ENCODE measurements around the gene LBHD1. TPM values are rescaled to one million over a fixed set of nuclear protein-coding genes. Genes with fewer than 3 reads are reported as not detected.
"Not testable (repeated sequence)": the region's sequence is repeated elsewhere in the genome, so short reads cannot be mapped to it uniquely, and the experiment has no call there.

The LBHD1 gene
- total RNA-seq, 1 donor from 2014 or later, result 2.9 TPM

DNA sequence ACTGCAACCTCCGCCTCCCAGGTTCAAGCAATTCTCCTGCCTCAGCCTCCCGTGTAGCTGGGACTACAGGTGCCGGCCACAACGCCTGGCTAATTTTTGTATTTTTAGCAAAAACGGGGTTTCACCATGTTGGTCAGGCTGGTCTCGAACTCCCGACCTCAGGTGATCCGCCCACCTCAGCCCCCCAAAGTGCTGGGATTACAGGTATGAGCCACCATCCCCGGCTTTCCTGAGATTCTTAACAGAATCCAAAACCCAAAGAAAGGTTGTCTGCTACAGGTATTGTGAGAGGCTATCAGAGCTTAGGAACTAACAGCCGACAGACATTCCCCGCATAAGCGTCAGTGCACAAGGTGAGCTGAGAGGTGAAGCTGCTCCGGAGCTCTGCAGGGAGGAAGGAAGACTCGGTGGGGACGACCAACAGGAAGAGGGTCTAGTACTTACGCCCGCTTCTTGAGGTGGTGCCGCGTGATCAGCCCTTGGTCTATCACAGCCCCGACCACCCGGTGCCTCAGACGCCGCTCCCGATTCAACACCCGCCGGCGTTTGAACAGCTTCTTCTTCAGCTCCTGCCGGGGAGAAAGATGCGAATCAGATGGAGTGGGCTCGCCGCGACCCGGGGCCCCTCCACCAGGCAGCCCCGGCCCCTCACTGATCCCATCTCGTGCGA lies 7.5 kb downstream of the LBHD1 start:
- peak; percentile 69 for DNase-seq

DNA sequence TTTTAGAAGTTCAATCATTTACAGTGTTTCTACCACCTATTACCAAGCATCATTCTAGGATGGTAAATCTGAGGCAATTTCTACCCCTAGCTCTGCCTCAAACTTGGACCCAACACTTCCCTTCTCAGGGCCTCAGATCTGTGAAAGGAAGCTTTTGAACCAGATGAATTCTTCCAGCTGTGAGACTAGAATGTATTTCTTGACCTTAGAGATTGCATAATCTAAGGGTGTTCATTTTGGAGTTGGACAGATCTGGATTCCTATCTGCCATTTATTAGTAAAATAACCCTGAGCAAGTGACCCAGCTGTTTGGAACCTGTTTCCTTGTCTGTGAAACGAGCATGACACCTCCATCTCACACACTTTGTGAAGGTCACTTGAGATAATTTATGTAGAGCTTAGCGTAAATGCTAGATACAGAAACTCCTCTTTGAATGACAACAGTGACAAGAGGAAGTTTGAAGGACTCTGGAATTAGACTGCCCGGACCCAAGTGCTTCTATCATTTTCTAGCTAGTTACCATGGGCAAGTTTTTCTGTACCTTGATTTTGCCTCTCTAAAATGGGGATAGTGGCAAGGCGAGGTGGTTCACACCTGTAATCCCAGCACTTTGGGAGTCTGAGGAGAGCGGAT lies 15.2 kb downstream of the LBHD1 start:
- DNase-seq, result no peak

DNA sequence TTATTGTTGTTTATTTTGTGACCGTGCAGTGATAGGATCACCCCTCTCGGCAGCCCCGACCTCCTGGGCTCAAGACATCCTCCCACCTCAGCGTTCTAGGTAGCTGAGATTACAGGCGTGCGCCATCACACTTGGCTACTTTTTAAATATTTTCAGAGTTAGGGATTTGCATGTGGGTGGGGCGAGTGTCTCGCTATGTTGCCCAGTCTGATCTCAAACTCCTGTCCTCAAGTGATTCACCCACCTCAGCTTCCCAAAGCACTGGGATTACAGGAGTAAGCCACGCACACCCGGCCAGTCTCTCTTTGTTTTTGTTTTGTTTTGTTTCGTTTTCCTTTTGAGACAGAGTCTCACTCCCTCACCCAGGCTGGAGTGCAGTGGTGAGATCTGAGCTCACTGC lies 17.8 kb downstream of the LBHD1 start:
- no peak for DNase-seq

DNA sequence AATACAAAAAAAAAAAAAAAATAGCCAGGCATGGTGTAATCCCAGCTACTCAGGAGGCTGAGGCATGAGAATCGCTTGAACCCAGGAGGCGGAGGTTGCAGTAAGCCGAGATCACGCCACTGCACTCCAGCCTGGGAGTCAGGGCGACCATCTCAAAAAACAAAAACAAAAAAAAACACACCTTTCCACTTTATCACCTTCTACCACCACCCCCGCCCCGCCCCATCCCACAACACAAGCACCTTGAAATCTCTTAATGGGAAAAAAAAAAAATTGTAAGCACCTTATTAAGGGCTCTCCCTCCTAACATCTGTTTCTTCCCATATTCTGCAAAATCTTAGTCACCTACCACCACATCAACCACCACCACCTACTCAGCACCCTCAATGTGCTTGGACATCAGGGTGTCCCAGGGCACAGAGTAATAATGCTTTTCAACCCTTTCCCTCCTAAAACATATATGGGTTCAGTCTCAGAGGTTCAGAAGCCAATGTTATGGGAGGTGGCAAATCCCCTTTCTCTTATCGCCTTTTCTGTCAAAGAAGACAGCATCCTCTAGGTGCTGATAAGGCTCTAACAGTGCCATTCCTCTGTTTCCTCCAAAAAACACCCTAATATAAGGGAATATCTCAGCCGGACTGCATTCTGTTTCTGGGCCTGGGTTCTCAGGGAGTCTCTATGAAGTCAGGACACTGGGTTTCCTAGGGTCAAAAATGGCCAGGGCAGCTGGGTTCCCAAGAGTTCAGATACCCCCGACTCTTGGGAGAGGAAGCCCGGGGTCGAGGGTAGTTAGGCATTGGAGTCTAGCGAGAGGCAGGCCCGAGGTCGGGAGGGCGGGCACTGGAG lies 19.7 kb downstream of the LBHD1 start:
- DNase-seq, result no peak

DNA sequence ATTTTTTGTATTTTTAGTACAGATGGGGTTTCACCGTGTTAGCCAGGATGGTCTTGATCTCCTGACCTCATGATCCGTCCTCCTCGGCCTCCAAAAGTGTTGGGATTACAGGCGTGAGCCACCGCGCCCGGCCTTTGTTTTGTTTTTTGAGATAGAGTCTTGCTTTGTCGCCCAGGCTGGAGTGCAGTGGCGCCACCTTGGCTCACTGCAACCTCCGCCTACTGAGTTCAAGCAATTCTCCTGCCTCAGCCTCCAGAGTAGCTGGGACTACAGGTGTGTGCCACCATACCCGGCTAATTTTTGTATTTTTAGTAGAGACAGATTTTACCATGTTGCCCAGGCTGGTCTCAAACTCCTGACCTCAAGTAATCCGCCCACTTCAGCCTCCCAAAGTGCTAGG lies 21.8 kb downstream of the LBHD1 start:
- DNase-seq, result not testable (repeated sequence)

DNA sequence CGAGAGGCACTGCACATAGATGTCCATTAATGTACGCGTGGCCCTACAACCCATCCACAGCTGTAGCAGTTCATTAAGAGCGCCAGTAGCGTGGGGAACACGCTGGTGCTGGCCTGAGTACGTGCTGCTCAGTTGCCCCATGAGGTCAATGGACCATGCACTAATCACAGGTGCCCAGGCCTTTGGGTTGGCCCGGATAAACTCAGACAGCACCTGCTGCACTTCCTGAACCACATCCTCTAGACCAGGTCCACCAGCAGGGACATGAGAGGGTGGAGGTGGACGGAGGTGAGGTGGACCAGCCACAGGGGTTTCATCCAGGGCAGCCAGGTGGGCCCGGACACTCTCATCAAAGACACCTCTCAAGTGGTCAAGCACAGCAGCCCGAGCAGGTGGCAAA lies 22.6 kb downstream of the LBHD1 start:
- DNase-seq, result no peak

DNA sequence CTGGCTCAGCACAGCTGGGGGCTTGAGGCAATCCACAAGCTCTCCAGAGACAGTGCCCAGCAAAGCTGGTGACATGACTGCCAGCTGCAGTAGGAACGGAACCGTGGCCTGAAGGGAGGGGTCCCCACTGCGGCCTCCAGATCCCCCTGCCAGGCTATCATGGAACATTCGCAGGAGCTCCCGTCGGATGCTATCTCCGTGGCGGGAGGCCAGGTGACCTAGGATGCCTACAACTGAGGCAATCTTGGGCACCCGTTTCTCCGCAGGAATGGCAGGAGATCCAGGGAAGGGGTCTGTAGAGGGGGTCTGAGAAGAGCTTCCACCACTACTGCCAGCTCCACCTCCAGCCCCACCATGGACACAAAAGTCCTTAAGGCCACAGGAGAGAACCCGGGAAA lies 23.1 kb downstream of the LBHD1 start:
- DNase-seq, result no peak

DNA sequence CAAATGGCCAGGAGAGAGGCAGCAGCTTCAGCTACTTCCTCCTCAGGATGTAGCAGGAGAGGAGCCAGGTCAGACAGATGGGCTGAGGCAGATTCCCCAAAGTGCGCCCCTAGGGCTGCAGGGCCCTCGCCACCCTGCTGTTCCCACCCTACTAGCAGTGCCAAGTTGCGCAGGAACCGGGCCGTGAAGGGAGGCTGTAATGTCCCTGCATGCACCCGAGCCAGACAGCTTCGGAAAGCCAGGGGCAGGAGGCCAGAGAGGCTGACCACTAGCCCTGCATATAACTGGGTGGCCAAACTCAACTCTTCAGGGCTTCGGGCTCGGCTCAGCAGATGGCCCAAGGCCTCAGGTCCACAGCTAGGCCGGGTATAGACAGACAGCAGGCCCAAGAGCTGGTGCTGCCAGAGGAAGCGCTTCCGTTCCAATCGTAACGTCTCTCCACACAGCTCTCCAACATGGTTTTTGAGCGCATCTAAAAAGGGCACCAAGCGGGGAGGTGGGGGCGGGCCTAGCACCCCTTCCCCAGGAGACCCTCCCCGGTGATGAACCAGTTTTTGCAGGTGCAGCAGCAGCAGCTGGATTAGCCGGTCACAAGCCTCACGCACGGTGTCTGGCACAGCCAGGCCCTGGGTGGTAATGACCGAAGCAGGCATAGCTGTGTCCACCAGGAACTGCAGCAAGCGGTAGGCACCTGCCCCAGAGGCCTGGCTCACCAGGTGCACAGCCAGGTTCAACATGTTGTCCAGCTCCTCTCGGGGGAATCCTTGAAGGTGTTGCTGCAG lies 23.7 kb downstream of the LBHD1 start:
- no peak for DNase-seq

DNA sequence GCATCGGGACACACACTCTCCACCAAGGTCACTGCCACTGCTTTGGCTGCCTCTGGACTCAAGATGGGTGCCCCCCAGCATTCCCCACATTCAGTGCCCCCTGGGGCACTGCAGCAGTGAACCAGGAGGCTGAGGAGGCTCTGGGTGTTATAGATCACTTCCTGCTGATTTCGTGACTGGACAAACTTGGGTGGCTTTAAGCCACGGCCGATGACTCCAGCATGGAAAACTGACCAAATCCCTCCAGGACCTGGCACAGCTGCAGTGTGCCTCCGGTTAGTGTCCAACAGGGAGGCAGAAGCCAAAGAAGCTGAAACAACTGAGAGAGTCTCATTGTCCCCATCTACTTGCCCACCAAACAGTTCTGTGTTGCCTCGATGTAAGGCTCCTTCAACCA lies 24.5 kb downstream of the LBHD1 start:
- DNase-seq, result no peak

DNA sequence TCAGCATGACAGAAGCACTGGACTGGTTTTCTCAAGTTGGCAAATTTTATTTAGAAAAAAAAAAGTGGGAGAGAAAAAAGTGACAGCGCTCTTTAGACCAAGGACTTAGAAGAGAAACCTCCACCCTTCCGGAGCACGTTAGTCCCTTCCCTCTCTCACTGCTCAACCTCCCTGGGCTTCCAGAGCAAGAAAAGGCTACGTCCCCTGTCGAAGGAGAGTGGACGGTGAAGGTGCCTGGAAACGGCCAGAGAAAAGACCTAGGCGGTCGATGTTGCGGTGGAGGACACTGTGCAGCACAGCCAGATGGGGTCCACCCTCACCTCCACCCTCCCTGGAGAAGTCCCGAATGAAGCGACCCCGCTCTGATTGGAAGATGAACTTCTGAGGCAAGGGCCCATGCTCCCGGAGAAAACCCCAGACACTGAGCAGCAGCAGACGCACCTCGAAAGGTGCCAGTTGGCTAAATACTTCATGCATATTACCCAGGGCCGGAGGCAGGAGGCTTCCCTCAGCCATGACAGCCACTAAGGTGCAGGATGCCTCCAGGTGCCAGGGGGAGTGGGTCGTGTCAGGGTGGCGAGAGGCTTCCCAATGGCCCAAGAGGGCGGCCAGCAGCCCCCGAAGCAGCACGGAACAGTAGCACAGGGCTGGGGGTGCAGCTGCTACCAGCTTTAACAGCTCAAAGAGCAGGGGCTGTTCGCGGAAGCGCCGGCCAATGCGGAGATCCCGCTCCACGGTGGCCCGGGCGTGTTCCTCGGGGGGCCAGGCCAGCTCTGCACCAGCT lies 25.1 kb downstream of the LBHD1 start:
- no peak for DNase-seq

DNA sequence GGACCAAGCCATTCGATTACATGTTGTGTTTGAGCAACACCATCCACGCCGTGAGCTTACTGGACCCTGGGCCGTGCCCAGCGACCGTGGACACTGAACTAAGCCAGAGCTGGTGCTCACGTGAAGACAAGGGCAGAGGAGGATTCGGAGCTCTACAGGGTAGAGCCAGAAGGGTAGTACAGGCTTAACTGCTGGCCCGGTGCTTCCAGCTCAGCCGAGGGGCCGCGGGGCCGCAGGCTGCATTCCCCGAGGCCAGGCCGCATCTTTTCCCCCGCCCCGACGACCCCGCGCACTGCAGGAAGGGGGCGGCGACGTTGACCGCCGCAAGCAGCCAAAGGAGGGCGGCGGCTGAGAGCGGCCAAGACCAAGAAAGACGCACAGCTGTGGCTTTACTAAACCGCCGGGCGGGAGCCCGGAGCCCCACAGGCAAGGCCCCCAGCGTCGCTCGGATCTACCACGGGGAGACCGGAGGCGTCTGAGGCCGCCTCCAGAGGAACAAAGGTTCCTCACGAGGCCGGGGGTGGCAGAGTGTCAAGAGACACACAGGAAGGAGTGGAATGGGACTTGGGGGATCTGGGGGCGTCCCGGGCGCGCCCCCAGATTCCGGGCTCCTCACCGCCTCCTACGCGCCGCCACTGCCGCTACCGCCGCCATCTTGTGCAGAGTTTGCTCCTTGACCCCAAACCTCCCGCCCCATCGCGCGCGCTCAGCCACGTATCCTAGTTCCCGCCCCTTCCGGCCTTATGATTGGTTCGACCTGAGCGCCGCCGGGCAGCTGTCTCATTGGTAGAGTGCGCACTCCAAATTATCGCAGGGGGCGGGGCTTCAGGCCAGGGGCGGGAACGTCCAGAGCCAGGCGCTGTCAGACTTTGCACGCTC lies 25.9 kb downstream of the LBHD1 start, which contains the start of gene GANAB:
TSS of gene GANAB (minus strand) at position 668 of the 879 bp plus-strand sequence. CDS start at position 654, 14 bp downstream.
- DNase-seq, result peak; percentile 100

DNA sequence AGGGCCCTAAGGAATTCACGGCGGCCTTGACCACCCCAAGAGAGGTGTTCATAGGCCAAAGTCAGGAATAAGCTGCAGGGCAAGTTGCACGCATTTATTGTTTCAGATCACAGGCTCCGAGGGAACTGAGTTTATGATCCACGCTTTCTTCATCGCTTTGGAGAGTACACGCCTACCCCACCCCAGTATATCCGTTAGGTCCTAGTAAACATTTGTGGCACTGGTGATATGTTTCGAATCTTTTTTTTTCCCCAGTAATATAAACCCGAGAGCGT lies 26.5 kb downstream of the LBHD1 start:
- DNase-seq, result no peak

DNA sequence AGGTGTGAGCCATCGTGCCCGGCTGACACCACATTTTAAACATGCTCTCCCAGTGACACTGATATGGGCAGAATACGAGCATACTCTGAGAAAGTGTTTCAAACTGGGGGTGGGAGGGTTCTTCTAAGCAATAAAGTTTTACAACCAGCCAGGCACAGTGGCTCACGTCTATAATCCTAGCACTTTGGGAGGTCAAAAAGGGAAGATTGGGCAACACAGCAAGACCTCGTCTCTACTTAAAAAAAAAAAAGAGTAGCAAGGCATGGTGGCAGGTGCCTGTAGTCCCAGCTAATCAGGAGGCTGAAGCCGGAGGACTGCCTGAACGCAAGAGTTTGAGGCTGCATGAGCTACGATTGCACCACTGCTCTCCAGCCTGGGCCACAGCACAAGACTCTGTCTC lies 27.8 kb downstream of the LBHD1 start:
- DNase-seq, result no peak

DNA sequence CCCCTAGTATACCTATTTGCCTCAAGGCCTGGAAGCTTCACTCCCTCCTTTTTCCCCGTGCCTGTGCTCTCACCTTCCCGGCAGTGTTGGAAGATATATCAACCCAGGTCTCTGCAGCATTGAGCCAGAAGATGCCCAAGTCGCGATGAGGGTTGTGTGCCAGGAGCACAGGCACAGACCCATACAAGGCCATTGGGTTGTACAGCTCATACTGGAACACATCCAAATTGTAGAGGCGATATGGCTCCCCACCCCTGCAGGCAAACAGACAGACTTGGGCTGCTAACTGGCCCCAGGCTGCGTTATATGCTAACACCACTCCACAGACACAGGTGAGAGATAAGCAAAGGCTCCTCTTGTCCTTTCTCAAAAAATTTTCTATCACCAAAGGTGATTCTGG lies 39.6 kb downstream of the LBHD1 start:
- no peak for DNase-seq

DNA sequence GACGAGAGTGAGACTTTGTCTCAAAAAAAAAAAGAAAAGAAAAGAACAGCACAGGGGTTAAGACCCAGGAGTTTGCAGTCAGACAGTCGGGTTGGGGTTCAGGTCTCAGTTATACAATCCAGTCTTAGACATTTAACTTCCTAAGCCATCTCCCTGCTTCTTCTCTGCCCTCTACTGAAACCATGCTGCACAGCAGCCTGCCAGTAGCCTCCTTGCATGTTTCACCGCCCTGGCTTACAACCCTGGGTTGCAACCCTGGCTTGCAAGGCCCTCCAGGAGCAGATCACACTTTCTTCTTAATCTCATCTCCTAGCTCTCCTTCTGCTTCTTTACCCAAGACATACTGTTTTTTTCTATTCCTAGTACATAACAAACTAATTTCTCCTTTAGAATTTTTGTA lies 44.4 kb downstream of the LBHD1 start:
- DNase-seq, result no peak

DNA sequence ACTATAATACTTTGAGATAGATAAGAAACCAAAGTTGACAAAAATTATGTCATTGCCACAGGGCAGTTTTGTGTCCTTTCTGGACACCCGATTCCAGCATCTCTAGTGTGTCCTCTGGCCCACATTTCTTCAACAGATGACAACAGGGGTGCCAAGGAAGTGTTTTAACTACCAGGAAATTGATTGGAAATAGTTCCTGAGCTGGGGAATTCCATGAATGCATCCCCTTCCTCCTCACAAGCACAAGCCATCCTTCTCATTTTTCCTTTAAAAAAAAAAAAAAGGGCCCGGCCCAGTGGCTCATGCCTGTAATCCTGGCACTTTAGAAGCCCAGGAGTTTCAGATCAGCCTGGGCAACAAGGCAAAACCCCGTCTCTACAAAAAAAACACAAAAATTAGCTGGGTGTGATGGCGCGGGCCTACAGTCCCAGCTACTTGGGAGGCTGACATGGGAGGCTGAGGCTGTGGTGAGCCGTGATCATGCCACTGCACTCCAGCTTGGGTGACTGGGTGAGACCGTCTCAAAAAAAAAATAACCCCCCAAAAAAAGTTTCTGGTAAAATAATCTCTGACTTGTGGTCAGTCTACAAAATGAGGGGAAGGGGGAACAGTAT lies 49.5 kb downstream of the LBHD1 start:
- no peak for DNase-seq

DNA sequence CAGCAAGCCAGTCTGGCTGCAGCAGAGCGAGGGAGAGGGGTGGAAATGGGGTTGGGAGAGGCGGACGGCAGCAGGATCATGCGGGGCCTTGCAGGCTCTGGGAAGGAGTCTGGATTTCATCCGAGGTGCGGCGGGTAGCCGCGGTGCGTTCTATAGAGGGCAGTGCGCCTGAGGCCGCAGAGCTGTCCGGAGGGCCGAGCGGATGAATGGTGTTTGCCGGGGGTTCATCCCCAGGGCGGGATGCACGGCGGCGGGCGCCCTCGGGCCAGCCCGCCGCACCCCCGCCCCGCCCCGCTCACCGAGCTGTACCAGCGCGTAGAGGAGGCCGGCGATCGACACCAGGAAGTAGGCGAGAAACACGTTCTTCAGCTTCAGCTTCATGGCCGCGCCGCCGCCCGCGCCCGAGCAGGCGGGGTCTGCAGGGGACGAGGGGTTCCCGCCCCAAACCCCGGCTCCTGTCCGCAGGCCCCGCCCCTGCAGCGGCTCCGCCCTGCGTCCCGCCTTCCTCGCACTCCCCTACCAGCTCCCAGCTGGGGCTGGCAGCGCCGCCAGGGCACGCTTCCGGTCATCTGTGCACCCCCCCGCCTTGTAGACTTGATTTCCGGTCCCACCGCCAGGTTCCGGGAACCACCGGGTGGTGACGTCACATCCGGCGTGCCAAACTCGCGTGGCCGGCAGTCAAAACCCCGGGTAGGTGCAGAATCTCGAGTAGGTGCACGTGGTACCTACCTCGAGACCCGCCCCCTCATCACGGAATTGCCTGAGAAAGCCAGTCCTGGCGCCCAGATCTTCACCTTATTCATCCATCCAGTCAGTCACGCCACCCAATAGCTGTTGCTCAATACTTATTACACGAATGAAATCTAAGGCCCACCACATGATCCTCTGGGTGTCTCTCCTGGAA lies 50.2 kb downstream of the LBHD1 start, which contains the start of gene B3GAT3:
TSS of gene B3GAT3 (minus strand) at position 420 of the 904 bp plus-strand sequence. CDS start at position 381, 39 bp downstream.
- DNase-seq, result peak; percentile 98

DNA sequence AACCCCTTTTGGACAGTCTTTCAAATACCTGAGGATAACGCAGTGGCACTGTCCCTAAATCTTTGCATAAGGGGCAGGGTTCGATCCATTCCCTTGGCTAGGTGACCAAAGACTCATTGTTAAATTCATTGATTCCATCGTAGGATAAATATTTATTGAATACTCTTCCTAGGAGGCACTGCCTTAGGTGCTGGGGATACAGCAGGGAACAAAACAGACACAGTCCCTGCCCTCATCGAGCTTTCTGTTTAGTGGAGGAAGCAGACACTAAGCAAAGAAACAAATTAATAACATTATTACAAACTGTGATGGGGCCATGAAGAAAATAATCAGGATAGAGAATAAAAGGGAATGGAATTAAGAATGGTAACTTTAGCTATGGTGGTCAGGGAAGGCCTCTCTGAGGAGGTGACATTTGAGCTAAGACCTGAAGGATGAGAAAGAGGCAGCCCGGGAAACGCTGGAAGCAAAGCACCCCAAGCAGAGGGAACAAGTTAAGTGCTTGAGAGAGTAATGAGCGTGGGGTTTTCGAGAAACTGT lies 51.0 kb downstream of the LBHD1 start:
- DNase-seq, result no peak

DNA sequence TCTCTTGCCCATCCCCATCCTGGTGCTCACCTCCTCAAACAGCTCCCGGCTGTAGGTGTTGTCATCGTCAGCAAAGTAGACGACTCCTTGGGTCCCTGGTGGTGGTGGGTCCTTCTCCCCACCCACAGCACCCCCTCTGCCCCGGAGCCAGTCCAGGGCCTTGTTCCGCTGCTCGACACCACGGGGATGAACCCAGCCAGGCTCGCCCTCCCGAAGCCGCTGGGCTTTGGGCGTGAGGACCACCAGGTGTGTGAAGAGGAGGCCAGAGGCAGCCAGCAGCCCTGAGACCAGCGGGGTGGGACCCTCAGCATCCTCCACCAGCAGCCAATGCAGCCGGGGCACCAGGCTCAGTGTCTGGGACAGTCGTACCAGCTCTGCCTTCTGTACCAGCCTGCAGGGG lies 55.1 kb downstream of the LBHD1 start:
- not testable (repeated sequence) for DNase-seq
